ENCODE measurements around the gene KISS1R. TPM values are rescaled to one million over a fixed set of nuclear protein-coding genes. Genes with fewer than 3 reads are reported as not detected.

KISS1R gene
- polyA plus RNA-seq, 1 experiment, result not detected

DNA sequence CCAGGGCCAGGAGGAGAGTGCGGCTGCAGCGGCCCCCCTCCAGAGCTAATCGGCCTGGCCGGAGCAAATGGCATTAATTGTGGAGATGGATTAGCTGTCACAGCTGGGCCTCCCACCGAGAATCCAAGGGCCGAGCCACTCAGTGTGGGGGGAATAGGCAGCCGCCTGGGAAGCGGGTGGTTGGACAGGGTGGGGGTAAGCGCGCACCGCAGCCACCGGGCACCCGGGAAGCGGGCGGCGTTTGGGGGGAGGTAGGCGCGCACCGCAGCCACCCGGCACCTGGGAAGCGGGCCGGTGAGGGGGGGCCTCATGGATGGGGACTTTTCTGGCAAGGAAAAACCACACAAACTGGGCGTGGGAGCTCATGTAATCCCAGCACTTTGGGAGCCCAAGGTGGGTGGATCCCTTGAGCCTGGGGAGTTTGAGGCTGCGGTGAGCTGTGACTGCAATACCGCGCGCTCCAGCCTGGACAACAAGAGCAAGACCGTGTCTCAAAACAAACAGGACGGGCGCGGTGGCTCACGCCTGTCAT is 13.8 kb upstream of the KISS1R start:
- POLR2A ChIA-PET, result no interaction called here
- DNase-seq (ENCODE audit: low read depth), result no peak

DNA sequence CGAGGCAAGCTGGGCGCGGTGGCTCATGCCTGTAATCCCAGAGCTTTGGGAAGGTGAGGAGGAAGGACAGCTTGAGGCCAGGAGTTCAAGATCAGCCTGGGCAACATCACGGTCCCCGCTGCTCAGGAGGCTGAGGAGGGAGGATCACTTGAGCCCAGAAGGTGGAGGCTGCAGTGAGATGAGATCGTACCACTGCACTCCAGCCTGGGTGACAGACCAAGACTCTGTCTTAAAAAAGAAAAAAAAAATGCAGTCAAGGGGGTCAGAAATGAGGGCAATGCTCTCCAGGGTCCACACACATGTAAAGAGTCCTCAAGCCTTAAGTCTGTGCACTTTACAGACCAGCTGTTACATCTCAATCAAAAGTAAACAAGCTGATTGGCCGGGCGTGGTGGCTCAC is 12.6 kb upstream of the KISS1R start:
- H3K27me3 ChIP-seq (ENCODE audit: control insufficient read depth, insufficient read depth, low read length), result no peaks in the 10 kb centered on the region
- CTCF ChIA-PET, result no interaction called here
- H3K36me3 ChIP-seq (ENCODE audit: control insufficient read depth, insufficient read depth, low read length), result peaks cover 13% of the 10 kb centered on the region
- H3K4me3 ChIP-seq (ENCODE audit: low read depth, low read length), result no peak overlapping the region
- POLR2A ChIA-PET, result no interaction called here
- DNase-seq (ENCODE audit: low read depth), result no peak
- TF ChIP-seq, protein P1, sequence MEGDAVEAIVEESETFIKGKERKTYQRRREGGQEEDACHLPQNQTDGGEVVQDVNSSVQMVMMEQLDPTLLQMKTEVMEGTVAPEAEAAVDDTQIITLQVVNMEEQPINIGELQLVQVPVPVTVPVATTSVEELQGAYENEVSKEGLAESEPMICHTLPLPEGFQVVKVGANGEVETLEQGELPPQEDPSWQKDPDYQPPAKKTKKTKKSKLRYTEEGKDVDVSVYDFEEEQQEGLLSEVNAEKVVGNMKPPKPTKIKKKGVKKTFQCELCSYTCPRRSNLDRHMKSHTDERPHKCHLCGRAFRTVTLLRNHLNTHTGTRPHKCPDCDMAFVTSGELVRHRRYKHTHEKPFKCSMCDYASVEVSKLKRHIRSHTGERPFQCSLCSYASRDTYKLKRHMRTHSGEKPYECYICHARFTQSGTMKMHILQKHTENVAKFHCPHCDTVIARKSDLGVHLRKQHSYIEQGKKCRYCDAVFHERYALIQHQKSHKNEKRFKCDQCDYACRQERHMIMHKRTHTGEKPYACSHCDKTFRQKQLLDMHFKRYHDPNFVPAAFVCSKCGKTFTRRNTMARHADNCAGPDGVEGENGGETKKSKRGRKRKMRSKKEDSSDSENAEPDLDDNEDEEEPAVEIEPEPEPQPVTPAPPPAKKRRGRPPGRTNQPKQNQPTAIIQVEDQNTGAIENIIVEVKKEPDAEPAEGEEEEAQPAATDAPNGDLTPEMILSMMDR (IDR thresholded peaks at IDR 0.05; ENCODE audit: insufficient read depth, low read depth, low read length), result no peak

More for the DNA sequence above, 13.8 kb upstream of the KISS1R start:
- Histone ChIP-seq H3K4me3 (ENCODE audit: low read depth, low read length) (no peak overlapping the region), H3K27me3 (ENCODE audit: control insufficient read depth, insufficient read depth, low read length) (no peaks in the 10 kb centered on the region), H3K36me3 (ENCODE audit: control insufficient read depth, insufficient read depth, low read length) (peaks cover 21% of the 10 kb centered on the region)
- TF ChIP-seq, protein P1 (IDR thresholded peaks at IDR 0.05; ENCODE audit: insufficient read depth, low read depth, low read length), result no peak
- CTCF ChIA-PET, result interaction anchor here (0.9 to 1.2 kb wide), 2 partner anchors 39 to 341 kb away, joined by 3 read pairs; no protein-coding TSS in a partner anchor

DNA sequence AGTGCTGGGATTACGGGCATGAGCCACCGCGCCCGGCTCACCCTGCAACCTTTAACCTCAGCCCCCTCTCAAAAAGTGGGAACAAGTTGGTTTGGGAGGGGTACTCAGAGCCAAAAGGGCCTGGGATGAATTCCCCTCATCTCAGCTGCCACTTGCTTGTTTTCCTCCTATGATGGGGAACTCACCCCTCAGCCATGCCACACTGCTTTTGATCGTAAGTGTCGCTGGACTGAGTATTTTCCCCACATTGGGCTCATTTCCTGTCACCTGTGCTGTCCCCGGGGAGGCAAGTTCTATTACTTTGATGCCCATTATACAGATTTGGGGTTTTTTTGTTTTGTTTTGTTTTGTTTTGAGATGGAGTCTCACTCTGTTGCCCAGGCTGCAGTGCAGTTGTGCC is 10.7 kb upstream of the KISS1R start:
- ChIA-PET CTCF (interaction anchor here (0.5 to 2.1 kb wide), 2 partner anchors 10 to 13 kb away, joined by 3 to 6 read pairs; partner anchors contain the start of genes MED16 and RNU6-9), POLR2A (no interaction called here)

DNA sequence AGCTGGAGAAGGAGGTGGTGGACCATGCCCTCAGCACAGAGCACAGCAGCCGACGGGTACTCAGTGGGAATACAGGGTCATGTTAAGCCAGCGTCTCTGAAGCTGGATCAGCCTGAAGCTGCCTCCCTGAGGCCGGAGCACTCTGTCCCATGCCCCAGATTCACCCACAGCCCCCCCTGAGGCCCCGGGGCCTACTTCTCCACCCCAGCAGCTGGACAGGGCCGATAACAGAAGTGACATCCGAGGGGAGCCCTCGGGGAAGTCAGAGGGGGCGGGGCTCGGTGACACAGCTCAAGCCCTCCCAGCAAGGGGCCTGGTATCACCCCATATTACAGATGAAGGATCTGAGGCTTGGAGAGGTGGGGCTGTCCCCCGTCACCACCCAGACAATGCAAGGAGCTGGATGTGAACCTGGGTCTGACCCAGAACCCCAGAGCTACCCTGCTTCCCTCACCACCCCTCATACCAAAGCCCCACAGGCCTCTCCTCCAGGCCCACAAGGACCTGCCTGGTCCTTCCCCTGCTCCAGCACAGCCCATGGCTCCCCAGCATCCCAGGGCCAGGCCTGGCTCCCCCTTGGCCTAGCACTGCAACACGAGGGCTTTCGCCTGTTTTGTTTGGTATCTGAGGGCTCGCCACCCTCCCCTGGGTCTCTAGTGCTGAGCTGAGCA is 9.8 kb upstream of the KISS1R start:
- TF ChIP-seq, protein P1 (IDR thresholded peaks at IDR 0.05; ENCODE audit: insufficient read depth, low read depth, low read length), result no peak
- Histone ChIP-seq H3K4me3 (ENCODE audit: low read depth, low read length) (no peak overlapping the region), H3K27me3 (ENCODE audit: control insufficient read depth, insufficient read depth, low read length) (no peaks in the 10 kb centered on the region), H3K36me3 (ENCODE audit: control insufficient read depth, insufficient read depth, low read length) (0 out of 2 replicates have a peak, but pooled peaks cover 2% of the 10 kb centered on the region)
- POLR2A ChIA-PET, result no interaction called here
- DNase-seq (ENCODE audit: low read depth), result no peak
- CTCF ChIA-PET, result interaction anchor here (0.5 to 2.1 kb wide), 4 partner anchors 11 to 137 kb away, joined by 3 to 6 read pairs (median 5); partner anchors contain the start of genes MED16 and RNU6-9

More for the DNA sequence above, 10.7 kb upstream of the KISS1R start:
- peaks cover 4% of the 10 kb centered on the region; the same call in 1 of the 2 replicates for H3K36me3 ChIP-seq (ENCODE audit: control insufficient read depth, insufficient read depth, low read length)
- TF ChIP-seq, protein P1 (IDR thresholded peaks at IDR 0.05; ENCODE audit: insufficient read depth, low read depth, low read length), result no peak
- H3K4me3 ChIP-seq (ENCODE audit: low read depth, low read length), result no peak overlapping the region
- no peak for DNase-seq (ENCODE audit: low read depth)
- H3K27me3 ChIP-seq (ENCODE audit: control insufficient read depth, insufficient read depth, low read length), result no peaks in the 10 kb centered on the region

DNA sequence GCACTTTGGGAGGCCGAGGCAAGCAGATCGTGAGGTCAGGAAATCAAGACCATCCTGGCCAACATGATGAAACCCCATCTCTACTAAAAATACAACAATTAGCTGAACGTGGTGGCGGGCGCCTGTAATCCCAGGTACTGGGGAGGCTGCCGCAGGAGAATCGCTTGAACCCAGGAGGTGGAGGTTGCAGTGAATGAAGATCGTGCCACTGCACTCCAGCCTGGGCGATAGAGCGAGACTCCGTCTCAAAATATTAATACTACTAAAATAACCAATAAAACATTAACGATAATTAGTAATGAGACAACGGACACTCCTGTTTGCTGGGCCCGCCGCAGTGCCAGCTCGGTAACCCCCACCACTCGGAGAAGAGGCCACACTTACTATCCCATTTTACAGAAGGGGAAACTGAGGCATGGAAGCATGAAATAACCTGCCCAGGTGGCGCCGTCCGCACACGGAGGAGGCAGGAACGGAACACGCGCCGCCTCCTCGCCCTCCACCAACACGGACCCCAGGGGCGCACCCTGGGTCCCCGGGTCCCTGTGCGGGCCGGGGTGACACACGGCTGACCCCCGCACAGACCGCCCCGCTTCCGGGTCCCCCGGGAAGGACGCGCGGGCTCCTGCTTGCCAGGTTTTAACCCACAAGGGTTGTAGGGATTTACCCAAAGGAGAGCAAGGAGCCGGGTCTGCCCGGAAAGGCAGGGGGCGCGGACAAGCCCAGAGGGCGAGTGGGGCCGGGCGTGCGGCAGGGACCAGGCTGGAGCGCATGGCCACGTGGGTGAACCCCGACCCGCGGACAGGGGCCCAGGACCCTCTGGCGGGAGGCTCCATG is 5.7 kb upstream of the KISS1R start:
- Histone ChIP-seq H3K27me3 (ENCODE audit: control insufficient read depth, insufficient read depth, low read length) (no peaks in the 10 kb centered on the region), H3K36me3 (ENCODE audit: control insufficient read depth, insufficient read depth, low read length) (0 out of 2 replicates have a peak, but pooled peaks cover 2% of the 10 kb centered on the region), H3K4me3 (ENCODE audit: low read depth, low read length) (peak overlapping the region; percentile 94)
- TF ChIP-seq, protein P1 (IDR thresholded peaks at IDR 0.05; ENCODE audit: insufficient read depth, low read depth, low read length), result no peak
- ChIA-PET CTCF (no interaction called here), POLR2A (no interaction called here)
- no peak for DNase-seq (ENCODE audit: low read depth)

All from BJ (cell line).